Measurements from ENCODE around the gene ZNF333.

DNA sequence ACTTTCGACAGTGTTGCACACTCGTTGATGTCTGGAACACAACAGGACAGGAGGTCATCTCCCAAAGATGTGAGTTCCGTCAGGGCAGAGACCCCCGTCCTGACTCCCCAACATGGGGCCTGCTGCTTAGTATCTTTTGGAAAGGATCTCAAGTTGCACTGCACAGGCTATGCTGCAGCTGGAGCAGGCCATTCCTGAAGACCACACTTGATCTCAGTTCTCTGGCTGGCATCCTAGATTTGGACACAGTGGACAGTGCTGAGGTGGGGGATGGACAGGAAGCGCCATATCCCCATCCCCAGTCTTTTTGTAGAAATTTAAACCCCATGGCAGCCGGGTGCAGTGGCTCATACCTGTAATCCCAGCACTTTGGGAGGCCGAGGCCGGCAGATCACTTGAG lies 82.6 kb downstream of the ZNF333 start:
- TF ChIP-seq, protein P1, sequence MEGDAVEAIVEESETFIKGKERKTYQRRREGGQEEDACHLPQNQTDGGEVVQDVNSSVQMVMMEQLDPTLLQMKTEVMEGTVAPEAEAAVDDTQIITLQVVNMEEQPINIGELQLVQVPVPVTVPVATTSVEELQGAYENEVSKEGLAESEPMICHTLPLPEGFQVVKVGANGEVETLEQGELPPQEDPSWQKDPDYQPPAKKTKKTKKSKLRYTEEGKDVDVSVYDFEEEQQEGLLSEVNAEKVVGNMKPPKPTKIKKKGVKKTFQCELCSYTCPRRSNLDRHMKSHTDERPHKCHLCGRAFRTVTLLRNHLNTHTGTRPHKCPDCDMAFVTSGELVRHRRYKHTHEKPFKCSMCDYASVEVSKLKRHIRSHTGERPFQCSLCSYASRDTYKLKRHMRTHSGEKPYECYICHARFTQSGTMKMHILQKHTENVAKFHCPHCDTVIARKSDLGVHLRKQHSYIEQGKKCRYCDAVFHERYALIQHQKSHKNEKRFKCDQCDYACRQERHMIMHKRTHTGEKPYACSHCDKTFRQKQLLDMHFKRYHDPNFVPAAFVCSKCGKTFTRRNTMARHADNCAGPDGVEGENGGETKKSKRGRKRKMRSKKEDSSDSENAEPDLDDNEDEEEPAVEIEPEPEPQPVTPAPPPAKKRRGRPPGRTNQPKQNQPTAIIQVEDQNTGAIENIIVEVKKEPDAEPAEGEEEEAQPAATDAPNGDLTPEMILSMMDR (conservative IDR thresholded peaks at IDR 0.05; ENCODE audit: low read depth, low read length), result no peak
- TF ChIP-seq EZH2 (IDR thresholded peaks at IDR 0.05; ENCODE audit: borderline replicate concordance, low read depth, low read length, poor library complexity, severe bottlenecking), result no peak
